GM12878 (cell line): Measurements from ENCODE around the gene PAOX. TPM values are rescaled to one million over a fixed set of nuclear protein-coding genes. Genes with fewer than 3 reads are reported as not detected.

ENCODE experiments used
- DPF2 ChIP-seq: fragments of 450-650 bp; IDR thresholded peaks from 2 replicates; pipeline ENCODE4 v1.6.1; 2017; ENCODE audit warnings: mild to moderate bottlenecking
- HDAC2 ChIP-seq: fragments of 200-600 bp; sonication (generic); IDR thresholded peaks from 2 replicates; pipeline ENCODE4 v1.6.1; 2017
- MEF2B ChIP-seq: fragments of 450-650 bp; IDR thresholded peaks from 2 replicates; pipeline ENCODE4 v1.6.1; 2018; ENCODE audit warnings: mild to moderate bottlenecking, moderate library complexity; ENCODE audit not compliant: partially characterized antibody, poor library complexity, severe bottlenecking
- PAX5 ChIP-seq: IDR thresholded peaks from 2 replicates; pipeline ENCODE4 v1.6.1; 2011; ENCODE audit warnings: low read depth, low read length, borderline replicate concordance
- PAX8 ChIP-seq: fragments of 450-650 bp; IDR thresholded peaks from 2 replicates; pipeline ENCODE4 v1.6.1; 2017; ENCODE audit warnings: mild to moderate bottlenecking, moderate library complexity
- ZSCAN29 ChIP-seq: fragments of 450-650 bp; IDR thresholded peaks from 2 replicates; pipeline ENCODE4 v1.6.1; 2017; ENCODE audit warnings: mild to moderate bottlenecking, moderate library complexity
- polyA plus RNA-seq, 11 experiments: library from polyadenylated mRNA; depleted of rRNA in 4 of 11; unstranded in 6 of 11; stranded (reverse) in 5 of 11; fragments of >200 nt; fragmentation: Nextera tagmentation in 4 of 11; fragmentation: Illumina TruSeq in 1 of 11; extraction: Ambion mirVana in 4 of 11; extraction: Trizol in 1 of 11; gene quantifications; 1 replicate in 1 of 11; 2 replicates in 10 of 11; pipeline versions ENCODE4 v1.2.1 to v1.2.3, GENCODE V29; 2011 to 2016; ENCODE audit warnings: inconsistent platforms in 2 of 11, missing spikeins in 2 of 11, low read depth in 1 of 11
- total RNA-seq, 4 experiments: library from RNA; depleted of rRNA in 3 of 4; stranded (reverse); fragments of >200 nt in 3 of 4; fragmentation: Illumina TruSeq in 1 of 4; extraction: Trizol in 1 of 4; gene quantifications; 2 replicates each; pipeline versions ENCODE4 v1.2.1 to v1.2.3, GENCODE V29; 2013 to 2021
- TF ChIP-seq, protein P1 (sequence below): fragments of 450-650 bp; formaldehyde crosslinking; IDR thresholded peaks from 2 replicates; pipeline ENCODE4 v1.4.0; 2020; ENCODE audit warnings: mild to moderate bottlenecking, moderate library complexity
- TF ChIP-seq, protein P2 (sequence below): fragments of 450-650 bp; IDR thresholded peaks from 2 replicates; pipeline ENCODE4 v1.6.1; 2017; ENCODE audit warnings: antibody characterized with exemption, mild to moderate bottlenecking, moderate library complexity
- TF ChIP-seq, protein P3 (sequence below): fragments of 450-650 bp; IDR thresholded peaks from 2 replicates; pipeline ENCODE4 v1.6.1; 2016; ENCODE audit warnings: mild to moderate bottlenecking
- TF ChIP-seq, protein P4 (sequence below): fragments of 450-650 bp; IDR thresholded peaks from 2 replicates; pipeline ENCODE4 v1.6.1; 2016; ENCODE audit warnings: mild to moderate bottlenecking, moderate library complexity, borderline replicate concordance
- TF ChIP-seq, protein P5 (sequence below): fragments of 450-650 bp; IDR thresholded peaks from 2 replicates; pipeline ENCODE4 v1.6.1; 2016; ENCODE audit warnings: mild to moderate bottlenecking

The PAOX gene
- total and polyA plus RNA-seq, 10 of the 15 experiments (the other 5 are each of a cell fraction or from before 2014, with no cell fraction given): 1.2 to 22.2 (median 10.5) TPM

DNA sequence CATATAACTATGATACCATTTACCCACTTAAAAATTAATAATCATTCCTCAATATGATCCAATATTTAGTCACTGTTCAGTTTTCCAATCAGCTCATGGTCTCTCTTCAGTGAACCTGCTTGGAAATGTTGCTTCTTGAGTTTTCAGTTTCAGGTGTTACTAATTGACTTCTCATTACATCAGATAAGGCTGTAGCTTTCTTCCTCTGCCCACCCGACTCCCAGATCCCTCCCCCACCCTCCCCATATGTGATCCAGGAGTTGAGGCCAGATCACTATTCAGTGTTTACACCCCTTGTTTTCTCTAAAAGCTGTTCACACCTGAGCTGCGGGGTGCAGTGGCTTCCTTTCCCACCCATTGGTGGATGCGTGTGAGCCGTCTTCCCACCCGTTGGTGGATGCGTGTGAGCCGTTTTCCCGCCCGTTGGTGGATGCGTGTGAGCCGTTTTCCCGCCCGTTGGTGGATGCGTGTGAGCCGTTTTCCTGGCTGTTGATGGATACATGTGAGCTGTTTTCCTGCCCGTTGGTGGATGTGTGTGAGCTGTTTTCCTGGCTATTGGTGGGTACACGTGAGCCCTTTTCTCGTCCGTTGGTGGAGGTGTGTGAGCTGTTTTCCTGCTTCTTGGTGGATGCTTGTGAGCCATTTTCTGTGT lies 11.7 kb downstream of the PAOX start (continued):
- TF ChIP-seq, protein P1, sequence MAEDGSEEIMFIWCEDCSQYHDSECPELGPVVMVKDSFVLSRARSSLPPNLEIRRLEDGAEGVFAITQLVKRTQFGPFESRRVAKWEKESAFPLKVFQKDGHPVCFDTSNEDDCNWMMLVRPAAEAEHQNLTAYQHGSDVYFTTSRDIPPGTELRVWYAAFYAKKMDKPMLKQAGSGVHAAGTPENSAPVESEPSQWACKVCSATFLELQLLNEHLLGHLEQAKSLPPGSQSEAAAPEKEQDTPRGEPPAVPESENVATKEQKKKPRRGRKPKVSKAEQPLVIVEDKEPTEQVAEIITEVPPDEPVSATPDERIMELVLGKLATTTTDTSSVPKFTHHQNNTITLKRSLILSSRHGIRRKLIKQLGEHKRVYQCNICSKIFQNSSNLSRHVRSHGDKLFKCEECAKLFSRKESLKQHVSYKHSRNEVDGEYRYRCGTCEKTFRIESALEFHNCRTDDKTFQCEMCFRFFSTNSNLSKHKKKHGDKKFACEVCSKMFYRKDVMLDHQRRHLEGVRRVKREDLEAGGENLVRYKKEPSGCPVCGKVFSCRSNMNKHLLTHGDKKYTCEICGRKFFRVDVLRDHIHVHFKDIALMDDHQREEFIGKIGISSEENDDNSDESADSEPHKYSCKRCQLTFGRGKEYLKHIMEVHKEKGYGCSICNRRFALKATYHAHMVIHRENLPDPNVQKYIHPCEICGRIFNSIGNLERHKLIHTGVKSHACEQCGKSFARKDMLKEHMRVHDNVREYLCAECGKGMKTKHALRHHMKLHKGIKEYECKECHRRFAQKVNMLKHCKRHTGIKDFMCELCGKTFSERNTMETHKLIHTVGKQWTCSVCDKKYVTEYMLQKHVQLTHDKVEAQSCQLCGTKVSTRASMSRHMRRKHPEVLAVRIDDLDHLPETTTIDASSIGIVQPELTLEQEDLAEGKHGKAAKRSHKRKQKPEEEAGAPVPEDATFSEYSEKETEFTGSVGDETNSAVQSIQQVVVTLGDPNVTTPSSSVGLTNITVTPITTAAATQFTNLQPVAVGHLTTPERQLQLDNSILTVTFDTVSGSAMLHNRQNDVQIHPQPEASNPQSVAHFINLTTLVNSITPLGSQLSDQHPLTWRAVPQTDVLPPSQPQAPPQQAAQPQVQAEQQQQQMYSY (CRISPR knock-in tag): no peak
- TF ChIP-seq, protein P2, sequence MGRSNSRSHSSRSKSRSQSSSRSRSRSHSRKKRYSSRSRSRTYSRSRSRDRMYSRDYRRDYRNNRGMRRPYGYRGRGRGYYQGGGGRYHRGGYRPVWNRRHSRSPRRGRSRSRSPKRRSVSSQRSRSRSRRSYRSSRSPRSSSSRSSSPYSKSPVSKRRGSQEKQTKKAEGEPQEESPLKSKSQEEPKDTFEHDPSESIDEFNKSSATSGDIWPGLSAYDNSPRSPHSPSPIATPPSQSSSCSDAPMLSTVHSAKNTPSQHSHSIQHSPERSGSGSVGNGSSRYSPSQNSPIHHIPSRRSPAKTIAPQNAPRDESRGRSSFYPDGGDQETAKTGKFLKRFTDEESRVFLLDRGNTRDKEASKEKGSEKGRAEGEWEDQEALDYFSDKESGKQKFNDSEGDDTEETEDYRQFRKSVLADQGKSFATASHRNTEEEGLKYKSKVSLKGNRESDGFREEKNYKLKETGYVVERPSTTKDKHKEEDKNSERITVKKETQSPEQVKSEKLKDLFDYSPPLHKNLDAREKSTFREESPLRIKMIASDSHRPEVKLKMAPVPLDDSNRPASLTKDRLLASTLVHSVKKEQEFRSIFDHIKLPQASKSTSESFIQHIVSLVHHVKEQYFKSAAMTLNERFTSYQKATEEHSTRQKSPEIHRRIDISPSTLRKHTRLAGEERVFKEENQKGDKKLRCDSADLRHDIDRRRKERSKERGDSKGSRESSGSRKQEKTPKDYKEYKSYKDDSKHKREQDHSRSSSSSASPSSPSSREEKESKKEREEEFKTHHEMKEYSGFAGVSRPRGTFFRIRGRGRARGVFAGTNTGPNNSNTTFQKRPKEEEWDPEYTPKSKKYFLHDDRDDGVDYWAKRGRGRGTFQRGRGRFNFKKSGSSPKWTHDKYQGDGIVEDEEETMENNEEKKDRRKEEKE: no peak
- no peak for TF ChIP-seq HDAC2
- no peak for TF ChIP-seq PAX5
- TF ChIP-seq ZSCAN29: no peak
- no peak for TF ChIP-seq DPF2
- TF ChIP-seq, protein P3, sequence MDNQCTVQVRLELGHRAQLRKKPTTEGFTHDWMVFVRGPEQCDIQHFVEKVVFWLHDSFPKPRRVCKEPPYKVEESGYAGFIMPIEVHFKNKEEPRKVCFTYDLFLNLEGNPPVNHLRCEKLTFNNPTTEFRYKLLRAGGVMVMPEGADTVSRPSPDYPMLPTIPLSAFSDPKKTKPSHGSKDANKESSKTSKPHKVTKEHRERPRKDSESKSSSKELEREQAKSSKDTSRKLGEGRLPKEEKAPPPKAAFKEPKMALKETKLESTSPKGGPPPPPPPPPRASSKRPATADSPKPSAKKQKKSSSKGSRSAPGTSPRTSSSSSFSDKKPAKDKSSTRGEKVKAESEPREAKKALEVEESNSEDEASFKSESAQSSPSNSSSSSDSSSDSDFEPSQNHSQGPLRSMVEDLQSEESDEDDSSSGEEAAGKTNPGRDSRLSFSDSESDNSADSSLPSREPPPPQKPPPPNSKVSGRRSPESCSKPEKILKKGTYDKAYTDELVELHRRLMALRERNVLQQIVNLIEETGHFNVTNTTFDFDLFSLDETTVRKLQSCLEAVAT: peak; percentile 54; the same call in 1 of the 2 replicates
- TF ChIP-seq, protein P4, sequence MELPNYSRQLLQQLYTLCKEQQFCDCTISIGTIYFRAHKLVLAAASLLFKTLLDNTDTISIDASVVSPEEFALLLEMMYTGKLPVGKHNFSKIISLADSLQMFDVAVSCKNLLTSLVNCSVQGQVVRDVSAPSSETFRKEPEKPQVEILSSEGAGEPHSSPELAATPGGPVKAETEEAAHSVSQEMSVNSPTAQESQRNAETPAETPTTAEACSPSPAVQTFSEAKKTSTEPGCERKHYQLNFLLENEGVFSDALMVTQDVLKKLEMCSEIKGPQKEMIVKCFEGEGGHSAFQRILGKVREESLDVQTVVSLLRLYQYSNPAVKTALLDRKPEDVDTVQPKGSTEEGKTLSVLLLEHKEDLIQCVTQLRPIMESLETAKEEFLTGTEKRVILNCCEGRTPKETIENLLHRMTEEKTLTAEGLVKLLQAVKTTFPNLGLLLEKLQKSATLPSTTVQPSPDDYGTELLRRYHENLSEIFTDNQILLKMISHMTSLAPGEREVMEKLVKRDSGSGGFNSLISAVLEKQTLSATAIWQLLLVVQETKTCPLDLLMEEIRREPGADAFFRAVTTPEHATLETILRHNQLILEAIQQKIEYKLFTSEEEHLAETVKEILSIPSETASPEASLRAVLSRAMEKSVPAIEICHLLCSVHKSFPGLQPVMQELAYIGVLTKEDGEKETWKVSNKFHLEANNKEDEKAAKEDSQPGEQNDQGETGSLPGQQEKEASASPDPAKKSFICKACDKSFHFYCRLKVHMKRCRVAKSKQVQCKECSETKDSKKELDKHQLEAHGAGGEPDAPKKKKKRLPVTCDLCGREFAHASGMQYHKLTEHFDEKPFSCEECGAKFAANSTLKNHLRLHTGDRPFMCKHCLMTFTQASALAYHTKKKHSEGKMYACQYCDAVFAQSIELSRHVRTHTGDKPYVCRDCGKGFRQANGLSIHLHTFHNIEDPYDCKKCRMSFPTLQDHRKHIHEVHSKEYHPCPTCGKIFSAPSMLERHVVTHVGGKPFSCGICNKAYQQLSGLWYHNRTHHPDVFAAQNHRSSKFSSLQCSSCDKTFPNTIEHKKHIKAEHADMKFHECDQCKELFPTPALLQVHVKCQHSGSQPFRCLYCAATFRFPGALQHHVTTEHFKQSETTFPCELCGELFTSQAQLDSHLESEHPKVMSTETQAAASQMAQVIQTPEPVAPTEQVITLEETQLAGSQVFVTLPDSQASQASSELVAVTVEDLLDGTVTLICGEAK: no peak
- no peak for TF ChIP-seq PAX8
- TF ChIP-seq, protein P5, sequence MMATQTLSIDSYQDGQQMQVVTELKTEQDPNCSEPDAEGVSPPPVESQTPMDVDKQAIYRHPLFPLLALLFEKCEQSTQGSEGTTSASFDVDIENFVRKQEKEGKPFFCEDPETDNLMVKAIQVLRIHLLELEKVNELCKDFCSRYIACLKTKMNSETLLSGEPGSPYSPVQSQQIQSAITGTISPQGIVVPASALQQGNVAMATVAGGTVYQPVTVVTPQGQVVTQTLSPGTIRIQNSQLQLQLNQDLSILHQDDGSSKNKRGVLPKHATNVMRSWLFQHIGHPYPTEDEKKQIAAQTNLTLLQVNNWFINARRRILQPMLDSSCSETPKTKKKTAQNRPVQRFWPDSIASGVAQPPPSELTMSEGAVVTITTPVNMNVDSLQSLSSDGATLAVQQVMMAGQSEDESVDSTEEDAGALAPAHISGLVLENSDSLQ: no peak
- TF ChIP-seq MEF2B: no peak
